Lower lobe of right lung (tissue), 2 donors: Measurements from ENCODE around the gene CDHR2. TPM values are rescaled to one million over a fixed set of nuclear protein-coding genes. Genes with fewer than 3 reads are reported as not detected.

Source experiments
- ATAC-seq, 2 donors: fragments of 200-7000 bp; cut with Tn5 transposase; one replicate each; pipeline ENCODE4 v1.9.1; 2020 to 2022; ENCODE audit warnings: mild to moderate bottlenecking in 2 of 2, moderate library complexity in 2 of 2
- DNase-seq: peaks from one replicate; pipeline ENCODE4 v3.0.0-alpha.2; 2020
- H3K27ac ChIP-seq: fragments of 200-600 bp; one replicate; pipeline ENCODE4 v1.8.0; 2022
- H3K27me3 ChIP-seq: fragments of 200-600 bp; one replicate; pipeline ENCODE4 v1.8.0; 2022; ENCODE audit warnings: low read depth
- H3K36me3 ChIP-seq: fragments of 200-600 bp; one replicate; pipeline ENCODE4 v1.8.0; 2022; ENCODE audit warnings: mild to moderate bottlenecking
- H3K4me1 ChIP-seq: fragments of 200-600 bp; one replicate; pipeline ENCODE4 v1.8.0; 2022
- H3K4me3 ChIP-seq: fragments of 200-600 bp; one replicate; pipeline ENCODE4 v1.8.0; 2022; ENCODE audit warnings: mild to moderate bottlenecking
- H3K9me3 ChIP-seq: fragments of 200-600 bp; one replicate; pipeline ENCODE4 v1.8.0; 2022
- CTCF ChIP-seq: fragments of 200-600 bp; IDR thresholded peaks from one replicate; pipeline ENCODE4 v1.8.0; 2022; ENCODE audit warnings: antibody characterized with exemption, mild to moderate bottlenecking
- intact Hi-C: fragments of 100-400 bp; cut with DNase I; formaldehyde crosslinking; loops from one replicate; pipeline ENCODE4 v1.11.0; 2022
- total RNA-seq: library from RNA; stranded (reverse); fragmentation: NEBNext Ultra II Directional; extraction: Animal tissue kit (Norgen Biotek cat#: 25700); gene quantifications from one replicate; pipeline ENCODE4 v1.2.1, GENCODE V29; 2021
- donor health status: DM: no; HTN: yes; CAD: no; lungs with severe emphysema.

The CDHR2 gene
- total RNA-seq, 1 donor from 2014 or later = 0.62 TPM

GRCh38 chr5:176560364-176560763, 11.2 kb downstream of the CDHR2 start:
- peaks cover 10% of the 10 kb centered on the region for H3K27me3 ChIP-seq
- H3K9me3 ChIP-seq = no peaks in the 10 kb centered on the region
- intact Hi-C loops = no loop called here
- no peak overlapping the region for H3K27ac ChIP-seq
- no peaks in the 10 kb centered on the region for H3K4me1 ChIP-seq
- DNase-seq (no peak), ATAC-seq (no peak)
- no peak overlapping the region for H3K4me3 ChIP-seq
- no peaks in the 10 kb centered on the region for H3K36me3 ChIP-seq
- no peak for TF ChIP-seq CTCF

- no peak for TF ChIP-seq CTCF
- Histone ChIP-seq H3K4me3 (no peak overlapping the region), H3K9me3 (no peaks in the 10 kb centered on the region), H3K4me1 (no peaks in the 10 kb centered on the region), H3K27me3 (peaks cover 10% of the 10 kb centered on the region), H3K36me3 (no peaks in the 10 kb centered on the region), H3K27ac (no peak overlapping the region)
- ATAC-seq (no peak), DNase-seq (no peak)
- intact Hi-C loops = no loop called here
Measured at GRCh38 chr5:176561259-176561658, 12.1 kb downstream of the CDHR2 start.

- Histone ChIP-seq H3K4me1 (no peaks in the 10 kb centered on the region), H3K4me3 (no peak overlapping the region), H3K36me3 (no peaks in the 10 kb centered on the region), H3K27ac (no peak overlapping the region), H3K9me3 (no peaks in the 10 kb centered on the region), H3K27me3 (peaks cover 16% of the 10 kb centered on the region)
- TF ChIP-seq CTCF = no peak
- no peak for DNase-seq
- no peak for ATAC-seq
- intact Hi-C loops = no loop called here
Measured at GRCh38 chr5:176562189-176562588, 13.0 kb downstream of the CDHR2 start.

GRCh38 chr5:176564002-176564401, 14.9 kb downstream of the CDHR2 start:
- Histone ChIP-seq H3K27ac (no peak overlapping the region), H3K4me1 (no peaks in the 10 kb centered on the region), H3K4me3 (no peak overlapping the region), H3K9me3 (no peaks in the 10 kb centered on the region), H3K27me3 (peaks cover 25% of the 10 kb centered on the region), H3K36me3 (no peaks in the 10 kb centered on the region)
- no peak for ATAC-seq
- no peak for DNase-seq
- TF ChIP-seq CTCF = no peak
- intact Hi-C loops = no loop called here

- TF ChIP-seq CTCF = no peak
- ATAC-seq = no peak
- intact Hi-C loops = no loop called here
- Histone ChIP-seq H3K27me3 (peaks cover 27% of the 10 kb centered on the region), H3K27ac (no peak overlapping the region), H3K9me3 (no peaks in the 10 kb centered on the region), H3K4me3 (no peak overlapping the region), H3K36me3 (no peaks in the 10 kb centered on the region), H3K4me1 (no peaks in the 10 kb centered on the region)
- DNase-seq = no peak
Measured at GRCh38 chr5:176565760-176566288, 16.7 kb downstream of the CDHR2 start.

GRCh38 chr5:176568657-176569056, 19.5 kb downstream of the CDHR2 start:
- Histone ChIP-seq H3K27ac (no peak overlapping the region), H3K4me3 (no peak overlapping the region), H3K4me1 (no peaks in the 10 kb centered on the region), H3K27me3 (peaks cover 27% of the 10 kb centered on the region), H3K36me3 (no peaks in the 10 kb centered on the region), H3K9me3 (no peaks in the 10 kb centered on the region)
- no peak for TF ChIP-seq CTCF
- no peak for DNase-seq
- intact Hi-C loops = no loop called here
- ATAC-seq = no peak
